Neuronal stem cell (in vitro differentiated cells): ENCODE measurements around the gene UBE2D3.
"Not testable (repeated sequence)": the region's sequence is repeated elsewhere in the genome, so short reads cannot be mapped to it uniquely, and the experiment has no call there.

ENCODE experiments used
- DNase-seq: peaks from one replicate; pipeline ENCODE4 v3.0.0-alpha.2; 2013; ENCODE audit warnings: low spot score
- H2AFZ ChIP-seq: one replicate; pipeline ENCODE4 v1.6.1; 2013; ENCODE audit warnings: mild to moderate bottlenecking, low read length, inconsistent platforms
- H2AK5ac ChIP-seq: 2 replicates; pipeline ENCODE4 v1.6.1; 2013; ENCODE audit warnings: low read depth, mild to moderate bottlenecking, inconsistent platforms, low read length, moderate library complexity, mixed read lengths
- H2BK120ac ChIP-seq: 2 replicates; pipeline ENCODE4 v1.6.1; 2013; ENCODE audit warnings: low read depth, mild to moderate bottlenecking, inconsistent platforms, low read length, moderate library complexity, mixed read lengths
- H2BK12ac ChIP-seq: one replicate; pipeline ENCODE4 v1.6.1; 2013; ENCODE audit warnings: low read length, inconsistent platforms
- H2BK15ac ChIP-seq: 2 replicates; pipeline ENCODE4 v1.6.1; 2013; ENCODE audit warnings: mild to moderate bottlenecking, low read length, inconsistent platforms, mixed read lengths
- H2BK5ac ChIP-seq: one replicate; pipeline ENCODE4 v1.6.1; 2013; ENCODE audit warnings: inconsistent platforms, mild to moderate bottlenecking, low read length, moderate library complexity
- H3K14ac ChIP-seq: one replicate; pipeline ENCODE4 v1.6.1; 2013; ENCODE audit warnings: low read length, inconsistent platforms
- H3K18ac ChIP-seq: 2 replicates; pipeline ENCODE4 v1.6.1; 2013; ENCODE audit warnings: low read length, inconsistent platforms
- H3K23ac ChIP-seq: 2 replicates; pipeline ENCODE4 v1.6.1; 2013; ENCODE audit warnings: low read depth, mild to moderate bottlenecking, mixed read lengths, low read length, inconsistent platforms; ENCODE audit not compliant: poor library complexity
- H3K27ac ChIP-seq: replicated peaks from 3 replicates; pipeline ENCODE4 v1.5.1; 2013; ENCODE audit warnings: low read length, inconsistent platforms
- H3K27me3 ChIP-seq, 3 experiments: 2 replicates each; pipeline ENCODE4 v1.6.1; 2013; ENCODE audit warnings: low read length in 3 of 3, mild to moderate bottlenecking in 2 of 3, inconsistent platforms in 1 of 3, low read depth in 1 of 3, mixed read lengths in 1 of 3, moderate library complexity in 1 of 3; ENCODE audit not compliant: control insufficient read depth in 3 of 3, insufficient read depth in 3 of 3
- H3K36me3 ChIP-seq, 2 donors: replicated peaks in 1 of 2; 2 replicates each; pipeline ENCODE4 v1.6.1; 2013; ENCODE audit warnings: low read length in 2 of 2; ENCODE audit not compliant: control insufficient read depth in 2 of 2, insufficient read depth in 2 of 2
- H3K4ac ChIP-seq: 2 replicates; pipeline ENCODE4 v1.6.1; 2013; ENCODE audit warnings: inconsistent platforms, mild to moderate bottlenecking, low read length, moderate library complexity
- H3K4me1 ChIP-seq, 2 donors: 1 replicate in 1 of 2; 2 replicates in 1 of 2; pipeline ENCODE4 v1.6.1; 2013; ENCODE audit warnings: low read length in 2 of 2, low read depth in 1 of 2; ENCODE audit not compliant: control insufficient read depth in 2 of 2, insufficient read depth in 1 of 2
- H3K4me2 ChIP-seq: one replicate; pipeline ENCODE4 v1.6.1; 2013; ENCODE audit warnings: mild to moderate bottlenecking, low read length, inconsistent platforms; ENCODE audit not compliant: insufficient read depth, poor library complexity, severe bottlenecking
- H3K4me3 ChIP-seq, 2 donors: 2 replicates each; pipeline ENCODE4 v1.5.1; 2013; ENCODE audit warnings: low read length in 2 of 2, mild to moderate bottlenecking in 2 of 2, inconsistent platforms in 1 of 2, moderate library complexity in 1 of 2
- H3K79me1 ChIP-seq: one replicate; pipeline ENCODE4 v1.6.1; 2013; ENCODE audit warnings: low read depth, mild to moderate bottlenecking, inconsistent platforms, low read length, moderate library complexity
- H3K9ac ChIP-seq: one replicate; pipeline ENCODE4 v1.6.1; 2013; ENCODE audit warnings: mild to moderate bottlenecking, low read depth, low read length, inconsistent platforms; ENCODE audit not compliant: poor library complexity
- H3K9me3 ChIP-seq, 2 donors: replicated peaks in 1 of 2; 2 replicates each; pipeline versions ENCODE3 to v1.6.1; 2013; ENCODE audit warnings: low read length in 2 of 2, mild to moderate bottlenecking in 2 of 2, inconsistent platforms in 1 of 2, low read depth in 1 of 2, mixed read lengths in 1 of 2, moderate library complexity in 1 of 2; ENCODE audit not compliant: control insufficient read depth in 2 of 2, insufficient read depth in 1 of 2
- H4K8ac ChIP-seq: one replicate; pipeline ENCODE4 v1.6.1; 2013; ENCODE audit warnings: low read depth, mild to moderate bottlenecking, inconsistent platforms, low read length, moderate library complexity
- H4K91ac ChIP-seq: one replicate; pipeline ENCODE4 v1.6.1; 2013; ENCODE audit warnings: low read length, low read depth, mild to moderate bottlenecking, inconsistent platforms; ENCODE audit not compliant: poor library complexity
- WGBS, 2 donors: extraction: QIAGEN DNeasy Blood & Tissue Kit; methylation state at CpG; one replicate each; pipeline ENCODE4 v1.1.7; 2013; ENCODE audit warnings: missing lambda C conversion rate in 2 of 2, mixed read lengths in 1 of 2; ENCODE audit not compliant: insufficient read length in 2 of 2, insufficient replicate concordance in 1 of 2; ENCODE audit errors: extremely low coverage in 2 of 2; 5-methylcytosine and 5-hydroxymethylcytosine counted together

UBE2D3 gene

DNA sequence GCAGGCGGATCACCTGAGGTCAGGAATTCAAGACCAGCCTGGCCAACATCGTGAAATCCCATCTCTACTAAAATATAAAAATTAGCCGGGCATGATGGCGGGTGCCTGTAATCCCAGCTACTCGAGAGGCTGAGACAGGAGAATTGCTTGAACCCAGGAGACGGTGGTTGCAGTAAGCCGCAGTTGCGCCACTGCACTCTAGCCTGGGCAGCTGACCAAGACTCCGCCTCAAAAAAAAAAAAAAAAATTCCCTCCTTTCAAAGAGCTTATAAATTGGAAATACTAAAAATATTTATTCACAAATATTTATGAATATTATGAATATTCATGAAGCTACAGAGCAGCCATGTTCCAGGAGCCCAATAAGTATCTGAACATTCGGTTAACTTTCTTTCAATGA is 8.3 kb downstream of the UBE2D3 start:
- not testable (repeated sequence) for H3K4ac ChIP-seq, H2BK12ac ChIP-seq, H2BK5ac ChIP-seq, H3K4me2 ChIP-seq, H3K27me3 ChIP-seq, H3K9ac ChIP-seq, H3K4me3 ChIP-seq, H3K79me1 ChIP-seq, H2AK5ac ChIP-seq, H2BK120ac ChIP-seq, H3K27ac ChIP-seq, H3K14ac ChIP-seq, H2BK15ac ChIP-seq, H4K91ac ChIP-seq, H3K4me1 ChIP-seq, H3K23ac ChIP-seq, DNase-seq, H3K18ac ChIP-seq, H4K8ac ChIP-seq, H2AFZ ChIP-seq
- H3K9me3 ChIP-seq = peaks cover 0 to 30% of the 10 kb centered on the region in 2 donors
- H3K36me3 ChIP-seq = peaks cover 0 to 99% of the 10 kb centered on the region in 2 donors
- WGBS, 2 donors = no CpG with 5 or more reads among the region's 10 CpGs

DNA sequence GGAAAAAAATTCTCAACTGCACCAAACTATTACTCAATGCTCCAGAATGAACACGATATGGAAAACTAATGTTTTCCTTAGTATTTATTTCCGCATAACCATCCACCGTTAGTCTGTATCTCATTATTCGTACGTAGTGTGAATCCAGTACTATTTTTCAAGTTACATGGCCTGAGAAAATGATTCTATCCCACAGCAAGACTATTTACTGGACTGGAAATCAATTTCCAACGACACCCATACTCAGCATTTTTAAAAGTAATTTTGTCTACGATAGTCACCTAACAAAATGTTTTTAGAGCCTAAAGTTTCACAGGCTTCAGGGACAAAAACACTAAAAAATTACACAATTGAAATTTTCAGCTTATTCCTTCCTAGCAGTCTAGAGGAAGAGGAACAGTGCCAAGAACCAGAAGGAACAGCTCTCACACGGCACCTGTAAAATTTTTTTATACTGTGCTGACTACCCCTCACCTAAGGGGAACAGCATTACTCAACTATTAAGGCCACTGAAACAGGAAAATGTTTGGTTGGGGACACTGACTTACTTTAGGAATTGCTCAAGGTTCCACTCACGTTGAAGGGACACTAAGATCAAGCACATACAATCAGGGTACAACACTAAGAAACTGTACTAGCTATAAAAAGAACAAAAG is 9.6 kb downstream of the UBE2D3 start:
- H2BK15ac ChIP-seq = no peak overlapping the region
- no CpG with 5 or more reads among the region's 9 CpGs for WGBS, 2 donors
- no peak overlapping the region for H3K14ac ChIP-seq
- no peak overlapping the region for H3K4me2 ChIP-seq
- no peak overlapping the region for H3K18ac ChIP-seq
- no peak overlapping the region for H3K27ac ChIP-seq
- no peak for DNase-seq
- H3K9me3 ChIP-seq = peaks cover 0 to 30% of the 10 kb centered on the region in 2 donors
- no peak overlapping the region for H2AFZ ChIP-seq
- no peak overlapping the region for H3K9ac ChIP-seq
- H3K4me3 ChIP-seq = no peak overlapping the region
- no peak overlapping the region for H4K8ac ChIP-seq
- H2BK120ac ChIP-seq = no peak overlapping the region
- no peaks in the 10 kb centered on the region for H3K4me1 ChIP-seq
- H3K23ac ChIP-seq = no peak overlapping the region
- no peak overlapping the region for H4K91ac ChIP-seq
- H2BK5ac ChIP-seq = no peak overlapping the region
- H3K36me3 ChIP-seq = peaks cover 0 to 99% of the 10 kb centered on the region in 2 donors
- no peak overlapping the region for H3K4ac ChIP-seq
- no peak overlapping the region for H2BK12ac ChIP-seq
- no peaks in the 10 kb centered on the region for H3K27me3 ChIP-seq
- no peaks in the 10 kb centered on the region for H3K79me1 ChIP-seq
- H2AK5ac ChIP-seq = no peak overlapping the region

DNA sequence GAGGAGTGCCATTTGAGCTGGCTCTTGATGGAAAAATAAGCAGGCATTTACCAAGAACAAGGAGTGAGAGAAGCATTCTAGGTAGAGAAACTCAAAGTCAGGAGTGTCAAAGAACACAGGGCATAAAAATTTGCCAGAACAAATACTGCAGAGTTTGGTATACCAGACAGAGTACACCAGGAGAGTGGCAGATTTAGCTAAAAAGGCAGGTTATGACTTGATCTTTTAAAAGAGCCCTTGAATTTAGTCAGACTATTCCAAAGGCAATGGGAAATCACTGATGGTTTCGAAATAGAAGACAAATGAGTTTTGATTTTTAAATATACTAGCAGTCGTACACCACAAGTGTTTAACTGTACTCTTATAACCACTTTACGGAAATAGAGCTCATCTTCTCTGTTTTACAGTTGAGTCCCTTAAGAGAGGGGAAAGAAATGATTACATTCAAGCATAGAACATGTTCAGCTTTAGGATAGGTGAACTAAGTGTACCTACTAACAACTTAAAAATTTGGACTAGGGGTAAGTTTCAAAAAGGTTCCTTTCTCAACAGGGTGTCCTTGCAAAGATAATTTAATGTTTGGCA is 10.2 kb downstream of the UBE2D3 start:
- no peak overlapping the region for H3K27ac ChIP-seq
- H2AFZ ChIP-seq = no peak overlapping the region
- no peak overlapping the region for H3K23ac ChIP-seq
- no peak overlapping the region for H3K4me2 ChIP-seq
- H2AK5ac ChIP-seq = no peak overlapping the region
- no peak overlapping the region for H2BK5ac ChIP-seq
- no peak overlapping the region for H3K14ac ChIP-seq
- H3K4me3 ChIP-seq = no peak overlapping the region
- H3K4me1 ChIP-seq = no peaks in the 10 kb centered on the region
- no peak overlapping the region for H2BK12ac ChIP-seq
- H3K27me3 ChIP-seq = no peaks in the 10 kb centered on the region
- H2BK120ac ChIP-seq = no peak overlapping the region
- no peak overlapping the region for H4K8ac ChIP-seq
- H3K36me3 ChIP-seq = peaks cover 0 to 100% of the 10 kb centered on the region in 2 donors
- H3K9ac ChIP-seq = no peak overlapping the region
- no peak overlapping the region for H3K4ac ChIP-seq
- H3K79me1 ChIP-seq = no peaks in the 10 kb centered on the region
- no peak overlapping the region for H2BK15ac ChIP-seq
- H3K18ac ChIP-seq = no peak overlapping the region
- H4K91ac ChIP-seq = no peak overlapping the region
- WGBS, 2 donors = no CpG with 5 or more reads among the region's 3 CpGs
- DNase-seq = no peak
- H3K9me3 ChIP-seq = peaks cover 0 to 29% of the 10 kb centered on the region in 2 donors

DNA sequence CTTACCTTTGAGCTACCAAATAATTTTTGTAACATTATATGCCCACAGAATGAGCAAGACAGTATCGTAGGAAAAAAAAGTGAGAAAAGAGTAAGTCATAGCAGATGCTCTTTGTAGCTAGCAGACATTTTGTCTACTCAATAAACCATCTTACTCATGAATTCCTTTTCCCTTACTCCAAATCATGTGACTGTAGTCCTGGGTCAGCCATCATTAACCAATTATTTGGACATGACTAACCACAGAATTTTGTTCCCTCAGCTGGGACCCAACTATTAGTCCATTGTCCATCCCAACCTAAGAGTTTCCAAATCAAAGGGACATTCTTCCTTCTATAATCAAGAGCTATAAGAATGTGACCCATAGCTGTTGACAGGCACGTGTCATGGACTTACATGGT is 11.4 kb downstream of the UBE2D3 start:
- Histone ChIP-seq H3K79me1 (no peaks in the 10 kb centered on the region), H2BK12ac (no peak overlapping the region), H2AK5ac (no peak overlapping the region)

More for the DNA sequence above, 11.4 kb downstream of the UBE2D3 start:
- Histone ChIP-seq H3K9me3 (peaks cover 0 to 27% of the 10 kb centered on the region in 2 donors), H3K23ac (no peak overlapping the region), H2BK5ac (no peak overlapping the region), H3K4me3 (no peak overlapping the region), H3K14ac (no peak overlapping the region), H3K18ac (no peak overlapping the region), H2AFZ (no peak overlapping the region), H4K8ac (no peak overlapping the region), H4K91ac (no peak overlapping the region), H2BK15ac (no peak overlapping the region), H3K27me3 (no peaks in the 10 kb centered on the region), H3K4me1 (no peaks in the 10 kb centered on the region), H3K4ac (no peak overlapping the region), H3K9ac (no peak overlapping the region), H3K36me3 (peaks cover 0 to 100% of the 10 kb centered on the region in 2 donors), H3K4me2 (no peak overlapping the region), H2BK120ac (no peak overlapping the region), H3K27ac (no peak overlapping the region)
- WGBS, 2 donors = no CpG with 5 or more reads among the region's 2 CpGs
- DNase-seq = peak; percentile 6
